MM.1S (cell line): Measurements from ENCODE around the gene PIAS4.

Experiments used
- EZH2 ChIP-seq: fragments of 300-600 bp; sonication (generic); optimal IDR thresholded peaks from 2 replicates; pipeline ENCODE3; 2017; ENCODE audit warnings: low read depth, mild to moderate bottlenecking, antibody characterized with exemption, low read length, mixed read lengths
- EZH2phosphoT487 ChIP-seq: fragments of 300-600 bp; sonication (generic); IDR thresholded peaks from 2 replicates; pipeline ENCODE4 v1.6.1; 2018; ENCODE audit warnings: antibody characterized with exemption, low read length
- TF ChIP-seq, protein P1 (sequence below): fragments of 300-600 bp; sonication (generic); IDR thresholded peaks from 2 replicates; pipeline ENCODE4 v1.5.1; 2016; ENCODE audit warnings: antibody characterized with exemption, low read length, mixed read lengths

DNA sequence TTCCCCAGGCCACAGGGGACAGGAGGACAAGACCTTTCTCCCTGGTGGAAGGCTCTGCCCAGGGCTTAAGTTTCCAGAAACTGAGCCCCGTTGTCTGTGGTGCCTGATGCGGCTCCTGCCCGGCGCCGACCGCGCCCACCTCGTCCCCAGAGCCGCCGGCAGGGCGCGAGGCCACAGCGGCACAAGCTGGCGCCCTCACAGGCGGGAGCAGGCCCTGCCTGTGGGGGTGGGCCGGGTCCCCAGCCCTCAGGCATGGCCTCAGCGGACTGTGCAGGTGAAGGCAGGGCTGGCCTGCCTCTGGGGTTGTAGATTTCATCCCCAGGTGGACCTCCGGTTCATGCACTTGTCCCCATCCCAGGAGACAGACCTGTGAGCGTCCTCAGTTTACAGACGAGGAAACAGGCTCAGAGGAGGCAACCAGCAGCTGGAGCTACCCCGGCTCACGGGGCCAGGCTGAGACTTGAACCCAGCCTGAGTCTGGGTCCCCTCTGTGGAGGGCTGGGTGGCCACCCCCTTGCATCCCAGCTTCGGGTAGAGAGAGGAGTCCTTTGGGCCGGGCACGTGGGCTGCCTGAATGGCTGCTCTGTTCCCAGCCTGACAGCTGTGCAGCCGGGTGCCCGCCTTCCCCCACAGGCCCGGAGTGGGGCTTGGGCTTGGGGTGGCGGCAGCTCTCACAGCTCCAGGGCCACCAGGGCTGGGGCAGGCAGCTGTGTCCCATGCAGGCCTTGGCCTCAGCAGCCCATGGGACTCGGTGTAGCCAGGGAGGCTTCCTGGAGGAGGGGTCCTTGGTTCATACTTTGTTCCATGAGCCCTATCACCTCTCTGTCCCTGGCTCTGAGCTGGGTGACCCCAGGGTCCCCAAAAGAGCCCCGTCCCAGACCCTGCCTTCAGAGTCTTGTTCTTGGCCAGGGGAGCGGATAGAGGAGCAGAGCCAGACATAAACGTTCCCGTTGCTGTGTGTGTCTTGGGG lies 26.8 kb downstream of the PIAS4 start:
- TF ChIP-seq EZH2 = no peak
- TF ChIP-seq, protein P1, sequence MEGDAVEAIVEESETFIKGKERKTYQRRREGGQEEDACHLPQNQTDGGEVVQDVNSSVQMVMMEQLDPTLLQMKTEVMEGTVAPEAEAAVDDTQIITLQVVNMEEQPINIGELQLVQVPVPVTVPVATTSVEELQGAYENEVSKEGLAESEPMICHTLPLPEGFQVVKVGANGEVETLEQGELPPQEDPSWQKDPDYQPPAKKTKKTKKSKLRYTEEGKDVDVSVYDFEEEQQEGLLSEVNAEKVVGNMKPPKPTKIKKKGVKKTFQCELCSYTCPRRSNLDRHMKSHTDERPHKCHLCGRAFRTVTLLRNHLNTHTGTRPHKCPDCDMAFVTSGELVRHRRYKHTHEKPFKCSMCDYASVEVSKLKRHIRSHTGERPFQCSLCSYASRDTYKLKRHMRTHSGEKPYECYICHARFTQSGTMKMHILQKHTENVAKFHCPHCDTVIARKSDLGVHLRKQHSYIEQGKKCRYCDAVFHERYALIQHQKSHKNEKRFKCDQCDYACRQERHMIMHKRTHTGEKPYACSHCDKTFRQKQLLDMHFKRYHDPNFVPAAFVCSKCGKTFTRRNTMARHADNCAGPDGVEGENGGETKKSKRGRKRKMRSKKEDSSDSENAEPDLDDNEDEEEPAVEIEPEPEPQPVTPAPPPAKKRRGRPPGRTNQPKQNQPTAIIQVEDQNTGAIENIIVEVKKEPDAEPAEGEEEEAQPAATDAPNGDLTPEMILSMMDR = no peak
- TF ChIP-seq EZH2phosphoT487 = no peak
